ENCODE results near the gene USP54. TPM values are rescaled to one million over a fixed set of nuclear protein-coding genes. Genes with fewer than 3 reads are reported as not detected.

Gene USP54
- total and polyA plus RNA-seq, 9 of the 15 experiments (the other 6 are each of a cell fraction or from before 2014, with no cell fraction given), result 3.8 to 40.1 (median 16.9) TPM

- TF ChIP-seq ZNF511 (CRISPR knock-in tag; IDR thresholded peaks at IDR 0.05), result no peak
- TF ChIP-seq GABPB2 (CRISPR knock-in tag; conservative IDR thresholded peaks at IDR 0.05), result no peak
- TF ChIP-seq ATF1 (CRISPR knock-in tag; IDR thresholded peaks at IDR 0.05), result no peak
- 0 out of 2 replicates have a peak, but pooled peaks have one; percentile 10 for TF ChIP-seq ATF1 (tag; IDR thresholded peaks at IDR 0.05)
- peak; percentile 66 for TF ChIP-seq ZBTB40 (IDR thresholded peaks at IDR 0.05)
- TF ChIP-seq ZBTB40 (CRISPR knock-in tag; IDR thresholded peaks at IDR 0.05), result no peak
- TF ChIP-seq ZFPM2 (CRISPR knock-in tag; IDR thresholded peaks at IDR 0.05), result peak; percentile 27; the same call in 1 of the 2 replicates
- no peak for TF ChIP-seq ZNF586 (CRISPR knock-in tag; conservative IDR thresholded peaks at IDR 0.05)
- TF ChIP-seq MCM2 (IDR thresholded peaks at IDR 0.05; ENCODE audit: low read depth), result no peak
- no peak for TF ChIP-seq KAT2B (IDR thresholded peaks at IDR 0.05; ENCODE audit: low read depth, low read length)
- no peak for TF ChIP-seq ZNF740 (CRISPR knock-in tag; IDR thresholded peaks at IDR 0.05)
- TF ChIP-seq ZNF740 (tag; IDR thresholded peaks at IDR 0.05), result no peak
- TF ChIP-seq CHAMP1 (IDR thresholded peaks at IDR 0.05), result no peak
- 0 out of 2 replicates have a peak, but pooled peaks have one; percentile 3 for TF ChIP-seq MYNN (IDR thresholded peaks at IDR 0.05)
- no peak for TF ChIP-seq MYNN (CRISPR knock-in tag; IDR thresholded peaks at IDR 0.05)
- no peak for TF ChIP-seq SAFB (IDR thresholded peaks at IDR 0.05; ENCODE audit: borderline replicate concordance, low read depth, low read length)
Measured at GRCh38 chr10:73495884-73496674, 95.1 kb downstream of the USP54 start, which contains the start of gene PPP3CB (continued).

Measured in K562 (cell line).